HL-60 (cell line): ENCODE results near the gene GPR12.

ENCODE experiments used
- POLR2AphosphoS5 ChIP-seq: IDR thresholded peaks from 2 replicates; pipeline ENCODE4 v1.6.1; 2012; ENCODE audit warnings: low read depth
- SPI1 ChIP-seq: IDR thresholded peaks from 2 replicates; pipeline ENCODE4 v1.6.1; 2012; ENCODE audit warnings: low read depth, mild to moderate bottlenecking, borderline replicate concordance
- TF ChIP-seq, protein P1 (sequence below): IDR thresholded peaks from one replicate; pipeline ENCODE4 v1.5.1; 2011; ENCODE audit warnings: low read length, control low read depth, inconsistent platforms; ENCODE audit not compliant: insufficient read depth
- TF ChIP-seq, protein P2 (sequence below): IDR thresholded peaks from 2 replicates; pipeline ENCODE4 v1.6.1; 2012; ENCODE audit warnings: low read depth; ENCODE audit not compliant: insufficient replicate concordance

DNA sequence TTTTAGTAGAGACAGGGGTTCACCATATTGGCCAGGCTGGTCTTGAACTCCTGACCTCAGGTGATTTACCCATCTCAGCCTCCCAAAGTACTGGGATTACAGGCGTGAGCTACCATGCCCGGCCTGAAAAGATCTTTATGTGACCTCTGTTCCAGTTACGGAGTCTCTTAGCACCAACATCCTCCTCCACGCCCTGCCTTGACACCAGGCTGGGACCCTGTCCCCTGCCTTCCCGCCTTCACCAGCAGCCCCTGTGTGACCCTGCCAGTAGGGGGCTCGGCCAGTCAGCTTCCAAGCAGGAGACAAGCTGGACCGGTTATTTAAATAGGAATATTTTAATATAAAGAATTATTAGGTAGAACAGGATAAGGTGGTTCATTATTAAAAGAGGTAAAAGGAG is 54.2 kb downstream of the GPR12 start:
- TF ChIP-seq, protein P1, sequence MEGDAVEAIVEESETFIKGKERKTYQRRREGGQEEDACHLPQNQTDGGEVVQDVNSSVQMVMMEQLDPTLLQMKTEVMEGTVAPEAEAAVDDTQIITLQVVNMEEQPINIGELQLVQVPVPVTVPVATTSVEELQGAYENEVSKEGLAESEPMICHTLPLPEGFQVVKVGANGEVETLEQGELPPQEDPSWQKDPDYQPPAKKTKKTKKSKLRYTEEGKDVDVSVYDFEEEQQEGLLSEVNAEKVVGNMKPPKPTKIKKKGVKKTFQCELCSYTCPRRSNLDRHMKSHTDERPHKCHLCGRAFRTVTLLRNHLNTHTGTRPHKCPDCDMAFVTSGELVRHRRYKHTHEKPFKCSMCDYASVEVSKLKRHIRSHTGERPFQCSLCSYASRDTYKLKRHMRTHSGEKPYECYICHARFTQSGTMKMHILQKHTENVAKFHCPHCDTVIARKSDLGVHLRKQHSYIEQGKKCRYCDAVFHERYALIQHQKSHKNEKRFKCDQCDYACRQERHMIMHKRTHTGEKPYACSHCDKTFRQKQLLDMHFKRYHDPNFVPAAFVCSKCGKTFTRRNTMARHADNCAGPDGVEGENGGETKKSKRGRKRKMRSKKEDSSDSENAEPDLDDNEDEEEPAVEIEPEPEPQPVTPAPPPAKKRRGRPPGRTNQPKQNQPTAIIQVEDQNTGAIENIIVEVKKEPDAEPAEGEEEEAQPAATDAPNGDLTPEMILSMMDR: no peak
- no peak for TF ChIP-seq POLR2AphosphoS5
- TF ChIP-seq, protein P2, sequence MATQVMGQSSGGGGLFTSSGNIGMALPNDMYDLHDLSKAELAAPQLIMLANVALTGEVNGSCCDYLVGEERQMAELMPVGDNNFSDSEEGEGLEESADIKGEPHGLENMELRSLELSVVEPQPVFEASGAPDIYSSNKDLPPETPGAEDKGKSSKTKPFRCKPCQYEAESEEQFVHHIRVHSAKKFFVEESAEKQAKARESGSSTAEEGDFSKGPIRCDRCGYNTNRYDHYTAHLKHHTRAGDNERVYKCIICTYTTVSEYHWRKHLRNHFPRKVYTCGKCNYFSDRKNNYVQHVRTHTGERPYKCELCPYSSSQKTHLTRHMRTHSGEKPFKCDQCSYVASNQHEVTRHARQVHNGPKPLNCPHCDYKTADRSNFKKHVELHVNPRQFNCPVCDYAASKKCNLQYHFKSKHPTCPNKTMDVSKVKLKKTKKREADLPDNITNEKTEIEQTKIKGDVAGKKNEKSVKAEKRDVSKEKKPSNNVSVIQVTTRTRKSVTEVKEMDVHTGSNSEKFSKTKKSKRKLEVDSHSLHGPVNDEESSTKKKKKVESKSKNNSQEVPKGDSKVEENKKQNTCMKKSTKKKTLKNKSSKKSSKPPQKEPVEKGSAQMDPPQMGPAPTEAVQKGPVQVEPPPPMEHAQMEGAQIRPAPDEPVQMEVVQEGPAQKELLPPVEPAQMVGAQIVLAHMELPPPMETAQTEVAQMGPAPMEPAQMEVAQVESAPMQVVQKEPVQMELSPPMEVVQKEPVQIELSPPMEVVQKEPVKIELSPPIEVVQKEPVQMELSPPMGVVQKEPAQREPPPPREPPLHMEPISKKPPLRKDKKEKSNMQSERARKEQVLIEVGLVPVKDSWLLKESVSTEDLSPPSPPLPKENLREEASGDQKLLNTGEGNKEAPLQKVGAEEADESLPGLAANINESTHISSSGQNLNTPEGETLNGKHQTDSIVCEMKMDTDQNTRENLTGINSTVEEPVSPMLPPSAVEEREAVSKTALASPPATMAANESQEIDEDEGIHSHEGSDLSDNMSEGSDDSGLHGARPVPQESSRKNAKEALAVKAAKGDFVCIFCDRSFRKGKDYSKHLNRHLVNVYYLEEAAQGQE: no peak
- TF ChIP-seq SPI1: no peak
